GM23248 (cell line): ENCODE results near the gene OSGIN1. TPM values are rescaled to one million over a fixed set of nuclear protein-coding genes. Genes with fewer than 3 reads are reported as not detected.

Experiments used
- DNase-seq: peaks from one replicate; pipeline ENCODE4 v3.0.0-alpha.2; 2015
- H2AFZ ChIP-seq: fragments of 200-600 bp; sonication (generic); 2 replicates; pipeline ENCODE4 v1.6.1; 2016; ENCODE audit warnings: antibody characterized with exemption
- H3F3A ChIP-seq: fragments of 200-600 bp; sonication (generic); 2 replicates; pipeline ENCODE4 v1.6.1; 2016; ENCODE audit warnings: mild to moderate bottlenecking, antibody characterized with exemption, mixed run types; ENCODE audit not compliant: insufficient read depth
- H3K27ac ChIP-seq: fragments of 200-600 bp; sonication (generic); 2 replicates; pipeline ENCODE4 v1.5.1; 2016; ENCODE audit warnings: mild to moderate bottlenecking
- H3K27me3 ChIP-seq: fragments of 200-600 bp; sonication (generic); replicated peaks from 2 replicates; pipeline ENCODE4 v1.6.1; 2016; ENCODE audit warnings: mild to moderate bottlenecking; ENCODE audit not compliant: insufficient read depth
- H3K36me3 ChIP-seq: fragments of 200-600 bp; sonication (generic); 2 replicates; pipeline ENCODE4 v1.6.1; 2016; ENCODE audit warnings: low read depth, mild to moderate bottlenecking
- H3K4me1 ChIP-seq: fragments of 200-600 bp; sonication (generic); 2 replicates; pipeline ENCODE4 v1.6.1; 2016; ENCODE audit warnings: mild to moderate bottlenecking; ENCODE audit not compliant: insufficient read depth
- H3K4me2 ChIP-seq: fragments of 200-600 bp; sonication (generic); one replicate; pipeline ENCODE4 v1.6.1; 2016; ENCODE audit warnings: mild to moderate bottlenecking; ENCODE audit not compliant: unreplicated experiment
- H3K4me3 ChIP-seq: fragments of 200-600 bp; sonication (generic); 2 replicates; pipeline ENCODE4 v1.5.1; 2016; ENCODE audit warnings: mild to moderate bottlenecking
- H3K79me2 ChIP-seq: fragments of 200-600 bp; sonication (generic); 2 replicates; pipeline ENCODE4 v1.6.1; 2016; ENCODE audit warnings: mild to moderate bottlenecking; ENCODE audit not compliant: insufficient read depth
- H3K9ac ChIP-seq: fragments of 200-600 bp; sonication (generic); 2 replicates; pipeline ENCODE4 v1.6.1; 2016; ENCODE audit warnings: mild to moderate bottlenecking
- H3K9me2 ChIP-seq: fragments of 200-600 bp; sonication (generic); 2 replicates; pipeline ENCODE4 v1.6.1; 2016; ENCODE audit warnings: mixed run types, mild to moderate bottlenecking, moderate library complexity; ENCODE audit not compliant: insufficient read depth
- H3K9me3 ChIP-seq: fragments of 200-600 bp; sonication (generic); one replicate; pipeline ENCODE4 v1.6.1; 2017; ENCODE audit warnings: low read depth
- H4K20me1 ChIP-seq: fragments of 200-600 bp; sonication (generic); 2 replicates; pipeline ENCODE4 v1.6.0; 2016; ENCODE audit not compliant: insufficient read depth
- EZH2 ChIP-seq: fragments of 200-600 bp; sonication (generic); IDR thresholded peaks from 2 replicates; pipeline ENCODE4 v1.6.1; 2018; ENCODE audit warnings: antibody characterized with exemption, mild to moderate bottlenecking; ENCODE audit not compliant: insufficient read depth, poor library complexity, severe bottlenecking
- EZH2phosphoT487 ChIP-seq: fragments of 200-600 bp; sonication (generic); IDR thresholded peaks from 2 replicates; pipeline ENCODE4 v1.6.1; 2018; ENCODE audit warnings: antibody characterized with exemption, moderate library complexity, mild to moderate bottlenecking, low read depth; ENCODE audit not compliant: insufficient read depth
- WGBS, 2 experiments: methylation state at CpG; one replicate each; pipeline ENCODE4 v1.1.6; 2015 to 2017; ENCODE audit warnings: low lambda C conversion rate in 2 of 2, low coverage in 1 of 2; ENCODE audit errors: missing lambda C conversion rate in 2 of 2; 5-methylcytosine and 5-hydroxymethylcytosine counted together
- in situ Hi-C: fragments of 300-500 bp; cut with MboI; formaldehyde crosslinking; loops from 2 replicates; pipeline ENCODE4 v1.15.0; 2020
- polyA plus RNA-seq: library from polyadenylated mRNA; unstranded; fragments of >200 nt; fragmentation: Nextera tagmentation; extraction: Ambion mirVana; gene quantifications from 2 replicates; pipeline ENCODE4 v1.2.1, GENCODE V29; 2016
- total RNA-seq: library from RNA; depleted of rRNA; stranded (reverse); fragments of >200 nt; shearing (Covaris generic); gene quantifications from 2 replicates; pipeline ENCODE4 v1.2.3, GENCODE V29; 2014

OSGIN1 gene
- total and polyA plus RNA-seq, 2 experiments from 2014 or later, result 1.1 to 6.3 TPM

- Histone ChIP-seq H3K9me2 (no peaks in the 10 kb centered on the region), H2AFZ (no peak overlapping the region), H3K4me3 (no peak overlapping the region), H4K20me1 (no peaks in the 10 kb centered on the region), H3K36me3 (no peaks in the 10 kb centered on the region), H3K9ac (no peak overlapping the region), H3K27ac (no peak overlapping the region), H3K9me3 (no peaks in the 10 kb centered on the region), H3K79me2 (no peaks in the 10 kb centered on the region), H3K4me1 (no peaks in the 10 kb centered on the region), H3K4me2 (no peak overlapping the region), H3K27me3 (no peaks in the 10 kb centered on the region), H3F3A (peaks cover 11% of the 10 kb centered on the region; the same call in 1 of the 2 replicates)
- in situ Hi-C loops, result no loop called here
- WGBS, 2 experiments, result 70 to 74% methylated on average over 21 to 24 of the region's 24 CpGs
- no peak for TF ChIP-seq EZH2
- no peak for TF ChIP-seq EZH2phosphoT487
- DNase-seq, result no peak
Measured at GRCh38 chr16:83946154-83946780, 6.8 kb upstream of the OSGIN1 start.

DNA sequence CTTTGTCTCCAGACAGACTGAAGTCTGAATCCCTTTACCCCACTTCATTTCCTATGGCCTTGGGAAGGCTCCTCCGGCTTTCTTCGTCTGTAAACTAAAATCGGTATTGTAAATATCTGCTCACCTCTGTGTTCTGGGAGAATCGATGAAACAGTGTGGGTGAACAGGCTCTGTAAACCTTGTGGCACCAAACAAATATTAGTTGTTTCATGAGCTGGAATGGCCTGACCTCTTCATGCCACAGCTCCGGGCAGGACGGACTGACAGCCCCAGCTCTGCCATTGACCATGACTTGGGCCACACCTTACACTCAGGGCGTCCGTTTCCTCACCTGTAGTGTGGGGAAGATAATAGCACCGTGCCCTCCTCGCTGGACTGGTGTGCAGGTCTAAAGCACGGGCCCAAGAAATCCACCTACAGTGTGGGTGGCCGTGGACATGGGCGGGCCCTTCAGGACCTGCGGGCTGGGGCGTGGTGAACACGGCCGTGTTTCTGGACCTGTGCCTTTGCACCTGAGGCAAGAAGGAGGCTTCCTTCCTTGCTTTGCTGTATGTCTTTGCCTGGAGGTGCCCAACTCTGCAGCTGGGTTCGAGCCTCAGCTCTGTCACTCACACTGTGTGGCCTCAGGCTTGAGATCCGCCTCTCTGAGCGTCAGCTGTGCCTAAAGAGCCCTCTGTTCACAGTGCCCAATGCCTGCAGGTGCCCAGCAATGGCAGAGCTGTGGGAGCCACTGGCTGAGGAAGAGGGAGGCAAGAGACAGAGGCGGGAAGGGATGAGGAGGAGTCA, 6.1 kb upstream of the OSGIN1 start:
- Histone ChIP-seq H3K27ac (no peak overlapping the region), H3K79me2 (no peaks in the 10 kb centered on the region), H3K4me2 (no peak overlapping the region), H3K9me2 (no peaks in the 10 kb centered on the region), H3K36me3 (no peaks in the 10 kb centered on the region), H2AFZ (no peak overlapping the region), H3K4me3 (no peak overlapping the region), H3K9ac (no peak overlapping the region), H4K20me1 (no peaks in the 10 kb centered on the region), H3K27me3 (no peaks in the 10 kb centered on the region), H3F3A (peaks cover 12% of the 10 kb centered on the region; the same call in 1 of the 2 replicates), H3K9me3 (no peaks in the 10 kb centered on the region), H3K4me1 (no peaks in the 10 kb centered on the region)
- TF ChIP-seq EZH2phosphoT487 (no peak), EZH2 (no peak)
- in situ Hi-C loops, result no loop called here
- 77 to 80% methylated on average over 21 of the region's 21 CpGs for WGBS, 2 experiments
- DNase-seq, result no peak

- peaks cover 12% of the 10 kb centered on the region; the same call in 1 of the 2 replicates for H3F3A ChIP-seq
- H3K27me3 ChIP-seq, result no peaks in the 10 kb centered on the region
- 82 to 86% methylated on average over 11 to 12 of the region's 14 CpGs for WGBS, 2 experiments
- no peak overlapping the region for H3K4me2 ChIP-seq
- H3K9me2 ChIP-seq, result no peaks in the 10 kb centered on the region
- H3K4me3 ChIP-seq, result no peak overlapping the region
- H3K36me3 ChIP-seq, result no peaks in the 10 kb centered on the region
- no peak overlapping the region for H3K27ac ChIP-seq
- no peak for DNase-seq
- no peaks in the 10 kb centered on the region for H3K9me3 ChIP-seq
- no peaks in the 10 kb centered on the region for H3K79me2 ChIP-seq
- no peaks in the 10 kb centered on the region for H4K20me1 ChIP-seq
- no peak for TF ChIP-seq EZH2
- TF ChIP-seq EZH2phosphoT487, result no peak
- no peak overlapping the region for H3K9ac ChIP-seq
- H2AFZ ChIP-seq, result no peak overlapping the region
- in situ Hi-C loops, result no loop called here
- peaks cover 4% of the 10 kb centered on the region; the same call in 1 of the 2 replicates for H3K4me1 ChIP-seq
Measured at GRCh38 chr16:83947642-83948234, 5.3 kb upstream of the OSGIN1 start.

DNA sequence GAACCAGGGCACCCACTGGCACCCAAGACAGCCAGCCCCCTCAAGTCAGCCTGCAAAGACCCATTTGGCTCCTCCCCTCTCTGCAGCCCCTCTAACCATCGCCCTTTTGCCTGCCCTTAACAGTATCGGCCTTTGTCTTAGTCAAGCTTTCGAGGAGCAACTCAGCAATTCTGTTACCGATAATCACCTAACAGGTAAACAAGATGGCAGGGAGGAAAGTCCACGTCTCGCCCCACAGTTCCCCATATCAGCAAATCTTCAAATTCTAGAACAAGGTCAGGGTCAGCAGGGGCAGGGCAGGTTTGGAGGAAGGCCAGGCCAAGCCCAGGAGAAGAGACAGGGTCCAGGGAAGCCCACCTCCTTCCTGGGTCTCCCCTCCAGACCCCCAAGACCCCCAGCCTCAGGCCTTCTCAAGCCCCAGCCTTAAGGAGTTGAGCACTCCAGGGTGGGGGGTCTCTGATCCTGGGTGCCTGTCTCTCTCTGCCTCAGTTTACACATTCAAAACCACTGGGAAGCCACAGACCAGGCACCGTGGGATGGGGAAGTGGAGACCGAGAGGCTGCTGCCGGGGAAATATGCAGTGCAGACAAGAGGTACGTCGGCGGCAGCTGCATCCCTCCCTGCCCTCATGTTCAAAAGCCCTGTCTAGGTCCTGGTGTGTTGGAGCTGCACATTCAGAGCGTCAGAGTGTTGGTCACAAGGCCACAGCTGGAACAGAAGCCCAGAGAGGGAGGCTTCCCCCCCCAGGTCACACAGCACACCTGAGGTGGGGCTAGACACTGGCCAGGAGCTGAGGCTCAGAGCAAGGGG, 3.9 kb upstream of the OSGIN1 start:
- no peaks in the 10 kb centered on the region for H3K9me3 ChIP-seq
- TF ChIP-seq EZH2phosphoT487 (no peak), EZH2 (no peak)
- H3K27ac ChIP-seq, result no peak overlapping the region
- no peak overlapping the region for H2AFZ ChIP-seq
- no peak for DNase-seq
- no peaks in the 10 kb centered on the region for H3K79me2 ChIP-seq
- H3F3A ChIP-seq, result peaks cover 18% of the 10 kb centered on the region
- no peaks in the 10 kb centered on the region for H3K9me2 ChIP-seq
- no peak overlapping the region for H3K4me3 ChIP-seq
- peaks cover 11% of the 10 kb centered on the region for H3K4me1 ChIP-seq
- no peaks in the 10 kb centered on the region for H3K27me3 ChIP-seq
- 81 to 82% methylated on average over 12 to 13 of the region's 13 CpGs for WGBS, 2 experiments
- in situ Hi-C loops, result no loop called here
- H3K4me2 ChIP-seq, result no peak overlapping the region
- no peak overlapping the region for H3K9ac ChIP-seq
- H4K20me1 ChIP-seq, result no peaks in the 10 kb centered on the region
- no peaks in the 10 kb centered on the region for H3K36me3 ChIP-seq
